ENCODE results near the gene FBXL16.
"Not testable (repeated sequence)": the region's sequence is repeated elsewhere in the genome, so short reads cannot be mapped to it uniquely, and the experiment has no call there.

The FBXL16 gene

DNA sequence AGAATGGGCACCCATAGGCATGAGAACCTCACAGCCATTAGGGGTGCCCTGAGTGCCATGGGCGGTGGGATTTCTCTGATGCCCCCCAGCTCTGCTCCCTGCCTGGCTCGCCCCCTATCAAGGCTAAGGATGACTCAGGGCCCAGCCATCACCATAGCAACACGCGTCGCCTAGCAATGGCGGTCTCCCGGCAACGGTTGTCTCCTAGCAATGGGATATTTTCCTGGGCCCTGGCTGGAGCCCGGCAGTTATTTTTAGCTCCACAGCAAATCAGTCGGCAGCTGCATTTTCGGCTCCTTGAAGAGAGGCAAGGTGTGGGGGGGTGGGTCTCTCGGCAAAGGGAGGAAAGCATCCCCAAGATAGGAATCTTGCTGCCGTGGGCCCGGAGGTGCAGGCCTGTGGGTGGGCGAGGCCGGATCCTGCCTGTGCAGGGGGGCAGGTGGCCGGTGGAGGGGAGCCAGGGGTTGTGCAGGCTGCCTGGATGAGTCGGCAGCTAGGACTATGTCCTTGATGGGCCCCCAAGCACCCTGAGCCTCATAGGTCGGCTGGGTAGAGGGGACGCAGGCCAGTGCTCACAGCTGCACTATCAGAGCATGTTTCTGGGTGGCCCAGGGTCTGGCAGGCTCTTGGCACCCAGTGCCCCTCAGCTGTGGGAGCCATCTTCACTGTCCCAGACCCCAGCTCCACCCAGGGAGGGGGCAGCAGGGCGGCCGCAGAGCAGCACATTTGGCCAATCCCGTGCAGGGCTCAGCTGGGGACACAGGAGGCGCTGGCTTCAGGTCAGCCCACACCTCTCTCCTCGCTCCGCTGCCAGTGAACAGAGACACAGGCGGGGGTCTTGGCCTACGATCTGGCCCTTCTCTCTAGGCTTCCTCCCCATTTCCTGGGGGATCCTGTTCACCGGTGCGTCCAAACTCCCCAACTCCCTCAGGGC, 4.2 kb upstream of the FBXL16 start:
- DNase-seq: peak; percentile 82

GRCh38 chr16:708959-709358, 3.4 kb upstream of the FBXL16 start:
- DNase-seq: no peak

GRCh38 chr16:708019-708418, 2.4 kb upstream of the FBXL16 start:
- no peak for DNase-seq

GRCh38 chr16:707062-707538, 1.5 kb upstream of the FBXL16 start:
- no peak for DNase-seq

DNA sequence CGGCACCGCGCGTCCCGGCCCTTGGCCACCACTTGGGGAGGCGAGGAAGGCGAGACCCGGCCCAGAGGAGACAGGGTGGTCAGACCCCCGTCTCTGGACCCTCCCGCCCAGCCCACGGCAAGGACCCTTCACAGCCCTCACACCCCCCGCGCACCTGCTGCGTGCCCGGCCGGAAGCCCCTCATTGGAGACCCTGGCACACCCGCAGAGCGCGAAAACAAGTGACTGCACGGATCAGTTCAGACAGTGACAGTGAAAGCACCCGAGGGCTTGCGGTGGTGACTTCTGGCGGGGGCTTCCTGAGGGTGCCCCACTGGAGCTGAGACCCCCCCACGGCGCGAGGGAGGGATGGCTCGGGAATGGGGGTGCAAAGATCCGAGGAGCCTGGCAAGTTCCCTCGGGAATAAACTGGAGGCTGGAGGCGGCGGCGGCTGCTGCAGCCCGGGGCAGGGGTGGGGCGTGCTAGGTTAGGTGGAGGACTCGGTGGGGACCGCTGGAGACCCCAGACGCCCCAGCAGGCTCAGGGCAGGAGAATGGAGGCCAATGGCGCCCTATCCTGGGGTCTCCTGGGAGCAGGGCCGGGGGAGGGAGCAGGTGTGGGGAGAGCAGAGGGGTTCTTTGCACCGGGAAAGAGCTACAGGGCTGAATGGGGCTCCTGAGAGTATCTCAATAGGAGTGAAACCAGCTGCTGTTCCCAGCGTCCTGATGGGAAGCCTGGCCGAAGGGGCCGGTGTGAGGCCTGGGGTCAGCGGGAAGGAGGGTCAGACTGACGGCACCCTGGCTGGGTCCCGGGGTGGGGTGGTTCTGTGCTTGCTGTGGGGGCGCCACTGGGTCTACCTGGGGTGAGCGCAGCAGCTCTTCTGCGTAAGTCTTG, 824 bp upstream of the FBXL16 start:
- DNase-seq: no peak

- no peak for DNase-seq
Measured at GRCh38 chr16:704552-705380, 835 bp downstream of the FBXL16 start.

DNA sequence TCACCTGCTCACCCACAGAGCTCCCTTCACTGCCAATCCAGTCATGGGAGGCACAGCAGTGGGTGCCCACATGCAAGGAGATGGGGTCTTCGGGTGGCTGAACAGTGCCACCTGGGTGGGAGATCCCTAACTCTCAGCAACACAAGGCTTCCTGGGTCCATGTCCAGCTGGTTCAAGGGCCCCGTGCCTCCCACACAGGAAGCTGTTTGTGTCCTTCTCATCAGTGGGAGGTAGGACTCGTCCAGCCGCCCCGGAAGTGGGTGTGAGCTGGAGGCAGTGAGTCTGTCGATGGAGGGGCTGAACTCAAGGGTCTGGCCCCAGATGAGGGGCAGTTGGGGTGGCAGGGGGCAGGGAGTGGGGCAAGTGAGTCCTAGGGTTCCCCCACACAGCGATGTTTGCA, 1.6 kb downstream of the FBXL16 start:
- DNase-seq: no peak

DNA sequence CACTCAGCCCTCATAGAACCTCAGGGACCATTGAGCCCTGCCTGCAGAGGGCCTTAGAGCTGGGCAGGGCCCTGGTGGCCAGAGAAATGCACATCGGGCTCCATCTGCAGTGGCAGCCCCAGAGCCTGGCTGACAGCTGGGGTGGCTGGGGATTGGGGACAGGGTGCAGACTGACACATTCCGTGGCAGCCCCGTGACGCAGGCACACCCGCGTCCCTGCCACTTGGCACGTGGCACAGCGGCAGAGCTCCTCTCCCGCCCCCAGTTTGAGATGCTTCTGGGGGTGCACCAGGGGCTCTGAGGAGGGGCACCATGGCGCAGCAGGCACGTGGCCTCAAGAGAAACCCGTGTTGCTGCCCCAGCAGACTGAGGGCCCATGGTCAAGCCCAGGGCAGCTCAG, 2.2 kb downstream of the FBXL16 start:
- DNase-seq: no peak

DNA sequence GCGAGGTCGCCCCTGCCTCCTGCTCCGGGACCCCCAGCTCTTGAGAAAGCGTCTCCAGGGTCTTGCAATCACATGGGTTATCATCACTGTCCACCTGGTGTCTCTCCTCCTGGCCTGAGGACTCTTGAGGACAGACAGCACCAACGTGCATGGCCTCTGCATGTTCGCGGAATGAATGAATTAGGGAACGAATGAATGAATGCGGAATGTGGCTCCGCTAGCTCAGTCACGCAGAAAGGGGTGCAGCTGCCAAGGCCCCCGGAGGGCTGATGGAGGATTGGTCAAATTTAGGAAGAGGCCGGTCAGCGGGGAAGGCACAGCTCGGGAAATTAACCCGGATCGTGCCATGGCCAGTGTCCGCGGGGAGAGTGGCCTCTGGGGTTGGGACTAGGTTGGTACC, 3.3 kb downstream of the FBXL16 start:
- DNase-seq: no peak

DNA sequence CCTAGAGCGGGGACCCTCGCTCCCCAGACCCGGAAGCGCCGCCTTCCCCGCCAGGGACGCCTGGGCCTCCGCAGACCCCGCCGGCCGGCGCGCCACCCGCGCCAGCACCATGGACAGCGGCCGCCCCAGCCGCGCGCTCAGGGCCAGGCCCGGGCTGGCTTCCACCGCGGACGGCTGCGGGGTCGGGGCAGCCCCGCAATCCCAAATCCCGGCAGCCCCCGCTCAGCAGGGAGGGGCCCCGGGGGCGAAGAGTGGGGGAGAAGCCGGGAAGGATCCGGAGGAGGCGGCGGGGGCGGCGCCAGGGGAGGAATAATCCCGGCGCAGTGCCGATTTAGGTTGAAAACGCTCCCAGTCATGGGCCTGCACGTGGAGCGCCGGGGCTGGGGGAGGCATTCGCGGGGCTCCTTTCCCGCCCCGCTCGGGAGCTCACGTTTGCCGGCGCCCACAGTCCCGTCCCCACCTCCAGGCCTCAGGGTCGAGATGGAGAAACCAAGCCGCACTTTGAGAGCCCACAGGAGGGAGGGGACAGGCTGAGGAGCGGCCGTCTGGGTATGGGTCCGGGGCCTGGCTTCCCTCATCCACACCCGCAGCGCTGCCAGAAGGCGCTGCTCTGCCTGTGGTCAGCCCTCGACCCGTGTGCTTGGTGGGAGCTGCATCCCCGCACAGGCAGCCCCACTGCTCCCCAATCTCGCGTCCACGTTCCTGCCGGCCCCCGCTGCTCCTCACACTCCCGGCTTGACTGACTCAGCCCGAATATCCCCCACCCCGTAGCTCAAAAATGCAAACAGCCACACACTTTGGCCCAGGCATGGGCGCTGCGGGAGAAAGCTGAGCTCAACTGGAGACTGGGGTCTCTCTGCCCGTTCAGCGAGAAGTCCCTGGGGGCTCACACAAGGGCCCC, 4.7 kb downstream of the FBXL16 start:
- DNase-seq: peak; percentile 42

GRCh38 chr16:698911-699671, 6.5 kb downstream of the FBXL16 start:
- no peak for DNase-seq

- no peak for DNase-seq
Measured at GRCh38 chr16:695355-696089, 10.1 kb downstream of the FBXL16 start.

DNA sequence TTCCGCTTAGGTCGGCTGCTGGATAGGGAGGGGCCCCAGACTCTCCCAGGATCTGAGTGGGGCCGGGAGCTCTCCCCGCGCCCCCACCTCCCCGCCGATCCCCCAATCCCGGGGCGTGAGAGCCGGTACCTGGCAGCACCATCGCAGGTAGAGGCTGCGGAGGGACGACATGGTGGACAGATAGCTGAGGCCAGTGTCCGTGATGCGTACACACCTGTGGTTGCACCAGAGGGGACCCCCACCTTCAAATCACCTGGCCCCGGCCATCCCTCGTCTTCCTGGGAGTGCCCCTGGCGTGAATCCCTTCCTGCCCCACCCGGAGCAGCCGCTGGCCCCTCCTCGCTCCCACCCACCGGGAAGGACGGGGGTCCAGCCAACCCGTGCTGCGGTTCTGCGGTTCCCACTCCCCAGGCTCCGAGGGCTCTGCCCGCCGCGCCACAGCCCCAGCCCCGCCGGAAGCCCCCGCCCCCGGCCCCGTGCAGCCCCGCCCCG, 10.7 kb downstream of the FBXL16 start:
- DNase-seq: no peak

DNA sequence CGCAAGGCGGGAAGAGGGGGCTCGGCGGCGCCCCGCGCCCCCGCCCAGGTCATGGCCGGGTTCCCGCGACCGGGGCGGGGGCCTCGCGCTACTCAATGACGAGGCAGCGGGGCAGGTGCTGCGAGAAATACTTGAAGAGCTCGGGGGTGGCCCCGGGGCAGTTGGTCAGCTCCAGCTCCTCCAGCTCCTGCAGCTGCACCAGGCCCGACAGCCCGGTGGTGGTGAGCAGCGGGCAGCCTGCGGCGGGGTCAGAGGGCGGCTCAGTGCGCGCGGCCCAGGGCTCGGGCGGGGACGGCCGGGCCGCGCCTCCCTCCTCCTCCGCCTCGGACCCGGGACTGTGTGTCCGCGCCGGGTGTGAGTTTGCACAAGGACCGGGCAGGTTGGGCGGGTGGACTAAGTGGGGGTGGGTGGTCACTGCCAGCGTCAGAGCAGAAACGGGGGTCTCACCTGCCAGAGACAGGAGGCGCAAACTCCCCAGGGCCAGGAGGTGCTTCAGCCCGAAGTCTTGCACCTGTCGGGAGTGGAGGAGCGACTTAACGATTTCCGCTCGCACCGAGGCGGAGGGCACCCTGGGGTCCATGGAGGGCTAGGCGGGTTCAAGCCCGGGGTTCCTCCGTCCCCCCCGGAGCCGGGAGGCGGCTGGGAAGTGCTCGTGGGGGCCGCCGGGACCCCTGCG, 11.3 kb downstream of the FBXL16 start:
- no peak for DNase-seq

- DNase-seq: no peak
Measured at GRCh38 chr16:693766-694165, 11.8 kb downstream of the FBXL16 start.

DNA sequence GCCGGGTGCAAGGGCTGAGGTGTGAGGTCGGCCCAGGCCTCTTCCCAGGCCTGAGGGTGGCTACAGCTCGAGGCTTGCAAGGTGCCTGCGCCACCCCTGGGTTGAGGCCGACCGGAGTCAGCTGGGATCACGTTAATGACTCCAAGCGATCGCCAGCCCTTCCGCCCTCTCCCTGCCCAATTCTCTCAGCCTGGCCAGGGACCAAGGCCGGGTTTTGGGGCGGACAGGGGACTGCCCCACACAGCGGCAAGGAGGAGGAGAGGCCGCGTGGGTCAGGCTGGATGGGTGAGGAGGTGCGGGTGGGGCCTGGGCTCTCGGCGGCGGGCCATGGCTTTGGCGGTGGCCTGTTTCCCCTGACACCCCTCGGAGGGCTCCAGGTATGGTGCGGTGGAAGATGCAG, 12.2 kb downstream of the FBXL16 start:
- no peak for DNase-seq

DNA sequence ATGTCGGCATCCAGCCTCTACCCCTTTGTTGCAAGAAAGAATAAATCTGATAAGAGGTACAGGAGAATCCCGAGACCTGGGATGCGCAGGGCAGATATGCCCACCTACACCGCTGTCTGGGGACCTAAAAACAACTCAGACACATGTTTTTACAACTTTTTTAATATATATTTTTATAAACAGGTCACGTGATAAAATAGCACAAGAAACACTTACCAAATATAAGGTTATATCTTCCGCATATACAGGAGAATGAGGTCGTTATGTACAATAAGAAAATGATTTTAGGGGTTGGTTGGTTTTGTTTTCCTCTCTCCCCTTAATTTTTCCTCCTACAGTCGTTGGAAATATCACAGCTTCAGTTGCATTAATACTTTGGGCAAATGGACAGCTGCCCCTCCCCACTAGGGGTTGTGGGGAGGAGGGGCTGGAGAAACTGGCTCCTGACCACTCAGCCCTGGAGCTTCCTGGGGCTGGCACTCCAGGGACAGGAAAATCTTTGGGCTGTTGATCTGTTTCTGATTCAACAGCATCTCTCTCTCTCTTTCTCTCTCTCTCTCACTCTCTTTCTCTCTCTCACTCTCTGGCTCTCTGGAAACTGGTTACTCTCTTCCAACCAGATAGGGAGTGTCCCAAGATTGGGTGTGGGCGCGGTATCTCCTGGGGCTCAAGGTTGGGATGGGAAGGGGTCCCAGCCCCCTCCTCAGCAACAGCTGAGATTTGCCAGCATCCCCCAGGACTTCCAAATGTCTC, 13.1 kb downstream of the FBXL16 start:
- DNase-seq: no peak

DNA sequence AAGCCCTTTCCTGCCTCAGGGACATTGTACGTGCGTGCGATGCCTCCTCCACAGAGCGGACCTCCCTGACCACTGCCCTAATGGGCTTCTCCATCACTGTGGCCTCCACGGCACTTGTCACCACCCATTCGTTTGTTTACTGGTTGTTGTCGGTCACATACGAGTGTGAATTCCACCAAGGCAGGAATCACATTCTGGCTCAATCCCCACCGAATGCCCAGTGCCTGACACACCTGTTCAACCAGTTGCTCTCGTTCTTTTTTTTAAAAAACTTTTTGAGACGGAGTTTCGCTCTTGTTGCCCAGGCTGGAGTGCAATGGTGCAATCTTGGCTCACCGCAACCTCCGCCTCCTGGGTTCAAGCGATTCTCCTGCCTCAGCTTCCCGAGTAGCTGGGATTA, 14.4 kb downstream of the FBXL16 start:
- DNase-seq: not testable (repeated sequence)
